Measurements from ENCODE around the gene RLBP1. TPM values are rescaled to one million over a fixed set of nuclear protein-coding genes. Genes with fewer than 3 reads are reported as not detected.

The RLBP1 gene
- total and polyA plus RNA-seq, 2 experiments from 2014 or later = not detected

DNA sequence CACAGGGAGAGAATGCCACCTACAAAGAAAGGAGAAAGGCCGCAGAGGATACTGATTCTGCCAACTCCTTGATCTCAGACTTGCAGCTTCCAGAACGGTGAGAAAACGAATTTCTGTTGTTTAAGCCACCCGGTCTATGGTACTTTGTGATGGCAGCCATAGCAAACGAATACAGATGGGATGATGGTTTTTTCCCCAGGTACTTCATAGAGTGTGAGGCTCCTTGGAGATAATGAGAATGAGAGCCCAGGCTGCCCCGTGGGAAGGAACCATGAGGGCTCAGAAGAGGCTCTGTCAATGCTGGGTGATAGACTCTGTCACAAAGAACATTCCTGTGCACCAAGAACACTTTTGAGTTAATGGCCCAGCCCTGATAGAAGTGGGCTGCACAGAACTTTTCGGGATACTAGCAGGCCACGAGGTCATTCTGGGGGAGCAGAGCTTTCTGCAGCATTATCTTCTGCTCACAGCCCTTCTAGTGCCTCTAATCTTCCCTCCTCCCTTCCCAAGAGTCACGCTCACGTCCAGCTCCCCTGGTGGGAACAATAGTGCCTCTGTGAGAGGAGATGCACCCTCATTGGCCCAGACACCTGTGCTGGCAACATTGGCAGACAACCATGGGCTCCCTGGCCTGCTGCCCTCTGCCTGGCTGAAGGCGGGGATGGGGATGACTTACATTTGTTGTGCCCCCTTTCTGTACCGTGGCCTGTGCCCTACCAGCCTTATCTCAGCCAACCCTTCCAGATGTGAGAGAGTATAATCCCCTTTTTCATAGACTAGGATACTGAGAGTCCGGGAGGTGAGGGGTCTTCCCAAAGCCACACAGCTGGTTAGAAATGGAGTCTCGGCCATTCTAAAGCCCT lies 5.2 kb upstream of the RLBP1 start:
- no peaks in the 10 kb centered on the region for H3K4me1 ChIP-seq (ENCODE audit: insufficient read depth)
- 86% methylated on average over 14 of the region's 14 CpGs for WGBS (ENCODE audit: low lambda C conversion rate, missing lambda C conversion rate)
- no peaks in the 10 kb centered on the region for H4K20me1 ChIP-seq (ENCODE audit: insufficient read depth, poor library complexity, severe bottlenecking)
- no peaks in the 10 kb centered on the region for H3K36me3 ChIP-seq (replicated peaks; ENCODE audit: insufficient read depth, low read depth)
- H2AFZ ChIP-seq = no peak overlapping the region
- no peaks in the 10 kb centered on the region for H3K9me2 ChIP-seq (replicated peaks; ENCODE audit: insufficient read depth)
- no peak overlapping the region for H3K27ac ChIP-seq
- H3K9me3 ChIP-seq (ENCODE audit: low read depth) = no peaks in the 10 kb centered on the region
- H3K4me2 ChIP-seq = no peak overlapping the region
- H3K27me3 ChIP-seq = no peaks in the 10 kb centered on the region
- no peaks in the 10 kb centered on the region for H3K79me2 ChIP-seq
- DNase-seq (ENCODE audit: low spot score) = no peak
- TF ChIP-seq CTCF (IDR thresholded peaks at IDR 0.05; ENCODE audit: poor library complexity) (no peak), EZH2 (IDR thresholded peaks at IDR 0.05; ENCODE audit: borderline replicate concordance) (no peak), EZH2phosphoT487 (IDR thresholded peaks at IDR 0.05; ENCODE audit: low read depth, severe bottlenecking, unreplicated experiment) (no peak)
- H3K4me3 ChIP-seq = no peak overlapping the region

- 90% methylated on average over 5 of the region's 5 CpGs for WGBS (ENCODE audit: low lambda C conversion rate, missing lambda C conversion rate)
- no peaks in the 10 kb centered on the region for H3K79me2 ChIP-seq
- H3K36me3 ChIP-seq (replicated peaks; ENCODE audit: insufficient read depth, low read depth) = no peaks in the 10 kb centered on the region
- TF ChIP-seq EZH2 (IDR thresholded peaks at IDR 0.05; ENCODE audit: borderline replicate concordance) = no peak
- TF ChIP-seq EZH2phosphoT487 (IDR thresholded peaks at IDR 0.05; ENCODE audit: low read depth, severe bottlenecking, unreplicated experiment) = no peak
- no peak for TF ChIP-seq CTCF (IDR thresholded peaks at IDR 0.05; ENCODE audit: poor library complexity)
- no peak overlapping the region for H3K4me2 ChIP-seq
- DNase-seq (ENCODE audit: low spot score) = no peak
- no peak overlapping the region for H3K4me3 ChIP-seq
- H3K27me3 ChIP-seq = no peaks in the 10 kb centered on the region
- no peak overlapping the region for H2AFZ ChIP-seq
- no peaks in the 10 kb centered on the region for H4K20me1 ChIP-seq (ENCODE audit: insufficient read depth, poor library complexity, severe bottlenecking)
- H3K4me1 ChIP-seq (ENCODE audit: insufficient read depth) = no peaks in the 10 kb centered on the region
- H3K9me2 ChIP-seq (replicated peaks; ENCODE audit: insufficient read depth) = no peaks in the 10 kb centered on the region
- H3K9me3 ChIP-seq (ENCODE audit: low read depth) = no peaks in the 10 kb centered on the region
- no peak overlapping the region for H3K27ac ChIP-seq
These were observed 4.2 kb upstream of the RLBP1 start for GRCh38 chr15:89225588-89225987.

- no peaks in the 10 kb centered on the region for H3K9me2 ChIP-seq (replicated peaks; ENCODE audit: insufficient read depth)
- H4K20me1 ChIP-seq (ENCODE audit: insufficient read depth, poor library complexity, severe bottlenecking) = no peaks in the 10 kb centered on the region
- no peak for DNase-seq (ENCODE audit: low spot score)
- no peak overlapping the region for H3K4me2 ChIP-seq
- no peaks in the 10 kb centered on the region for H3K79me2 ChIP-seq
- no peaks in the 10 kb centered on the region for H3K4me1 ChIP-seq (ENCODE audit: insufficient read depth)
- TF ChIP-seq CTCF (IDR thresholded peaks at IDR 0.05; ENCODE audit: poor library complexity) (no peak), EZH2phosphoT487 (IDR thresholded peaks at IDR 0.05; ENCODE audit: low read depth, severe bottlenecking, unreplicated experiment) (no peak), EZH2 (IDR thresholded peaks at IDR 0.05; ENCODE audit: borderline replicate concordance) (no peak)
- no peak overlapping the region for H3K4me3 ChIP-seq
- H3K27me3 ChIP-seq = no peaks in the 10 kb centered on the region
- 90% methylated on average over 8 of the region's 8 CpGs for WGBS (ENCODE audit: low lambda C conversion rate, missing lambda C conversion rate)
- H3K27ac ChIP-seq = no peak overlapping the region
- no peaks in the 10 kb centered on the region for H3K36me3 ChIP-seq (replicated peaks; ENCODE audit: insufficient read depth, low read depth)
- no peak overlapping the region for H2AFZ ChIP-seq
- no peaks in the 10 kb centered on the region for H3K9me3 ChIP-seq (ENCODE audit: low read depth)
These were observed 2.8 kb downstream of the RLBP1 start for GRCh38 chr15:89218531-89218930.
